Gastroesophageal sphincter (tissue), 3 donors: ENCODE measurements around the gene STARD13.
"Not testable (repeated sequence)": the region's sequence is repeated elsewhere in the genome, so short reads cannot be mapped to it uniquely, and the experiment has no call there.

ENCODE experiments used
- CTCF ChIP-seq, 4 experiments: fragments of 200-600 bp in 2 of 4; fragments of 450-650 bp in 2 of 4; sonication (generic) in 1 of 4; IDR thresholded peaks; one replicate each; pipeline ENCODE4 v1.5.1; 2017 to 2019; ENCODE audit warnings: antibody characterized with exemption in 4 of 4, mild to moderate bottlenecking in 2 of 4, moderate library complexity in 2 of 4
- POLR2AphosphoS5 ChIP-seq: sonication (generic); formaldehyde crosslinking; IDR thresholded peaks from one replicate; pipeline ENCODE4 v1.6.1; 2017; ENCODE audit warnings: antibody characterized with exemption

- not testable (repeated sequence) for TF ChIP-seq CTCF (IDR thresholded peaks at IDR 0.05); POLR2AphosphoS5
Observed at GRCh38 chr13:33177340-33178208, 108.0 kb downstream of the STARD13 start.
